PC-3 (cell line): Measurements from ENCODE around the gene TSNAX. TPM values are rescaled to one million over a fixed set of nuclear protein-coding genes. Genes with fewer than 3 reads are reported as not detected.

ENCODE experiments used
- ATAC-seq: fragments of 200-7000 bp; cut with Tn5 transposase; 2 replicates; pipeline ENCODE4 v1.9.1; 2020; ENCODE audit warnings: mild to moderate bottlenecking, moderate library complexity
- BruUV-seq: library from RNA; stranded (reverse); fragments of 400-500 nt; replicated peaks from 2 replicates; lab custom pipeline; 2021; lab: Mats Ljungman, UMichigan
- CTCF ChIA-PET: fragments of 300-600 bp; sonication (Branson Sonifier 250); formaldehyde crosslinking; loops from one replicate; lab custom pipeline; 2022; ENCODE audit warnings: antibody characterized with exemption; lab: Charles Lee
- POLR2A ChIA-PET: fragments of 300-600 bp; sonication (Branson Sonifier 250); formaldehyde crosslinking; loops from one replicate; lab custom pipeline; 2022; ENCODE audit warnings: antibody characterized with exemption; ENCODE audit not compliant: unreplicated experiment; lab: Charles Lee
- DNase-seq: peaks from one replicate; pipeline ENCODE4 v3.0.0-alpha.2; 2015
- H2AFZ ChIP-seq: fragments of 300-600 bp; sonication (generic); 2 replicates; pipeline ENCODE4 v1.6.0; 2016; ENCODE audit warnings: antibody characterized with exemption, low read length
- H3F3A ChIP-seq: fragments of 300-600 bp; sonication (generic); one replicate; pipeline ENCODE4 v1.6.0; 2017; ENCODE audit warnings: antibody characterized with exemption, low read length, control low read depth, mild to moderate bottlenecking; ENCODE audit not compliant: unreplicated experiment
- H3K27ac ChIP-seq: fragments of 300-600 bp; sonication (generic); 2 replicates; pipeline ENCODE4 v1.5.1; 2016; ENCODE audit warnings: mild to moderate bottlenecking, low read length
- H3K27me3 ChIP-seq: fragments of 300-600 bp; sonication (generic); 2 replicates; pipeline ENCODE4 v1.6.1; 2016; ENCODE audit warnings: low read length, mixed read lengths
- H3K36me3 ChIP-seq: fragments of 300-600 bp; sonication (generic); 2 replicates; pipeline ENCODE4 v1.6.1; 2016; ENCODE audit warnings: low read depth, mixed run types, low read length, mixed read lengths
- H3K4me1 ChIP-seq: fragments of 300-600 bp; sonication (generic); 2 replicates; pipeline ENCODE4 v1.5.1; 2016; ENCODE audit warnings: low read length; ENCODE audit not compliant: insufficient read depth
- H3K4me2 ChIP-seq: fragments of 300-600 bp; sonication (generic); 2 replicates; pipeline ENCODE4 v1.6.0; 2016; ENCODE audit warnings: low read length
- H3K4me3 ChIP-seq: fragments of 300-600 bp; sonication (generic); 2 replicates; pipeline ENCODE4 v1.5.1; 2016; ENCODE audit warnings: mild to moderate bottlenecking, low read length, mixed read lengths
- H3K79me2 ChIP-seq: fragments of 300-600 bp; sonication (generic); 2 replicates; pipeline ENCODE4 v1.6.1; 2017; ENCODE audit warnings: low read length, mixed read lengths
- H3K9ac ChIP-seq: fragments of 300-600 bp; sonication (generic); 2 replicates; pipeline ENCODE4 v1.6.0; 2016; ENCODE audit warnings: mild to moderate bottlenecking, low read length
- H3K9me2 ChIP-seq: fragments of 300-600 bp; sonication (generic); replicated peaks from 2 replicates; pipeline ENCODE4 v1.6.1; 2016; ENCODE audit warnings: mixed run types, low read length, mixed read lengths
- H3K9me3 ChIP-seq: fragments of 300-600 bp; sonication (generic); 2 replicates; pipeline ENCODE4 v1.6.1; 2016; ENCODE audit warnings: low read length, mixed read lengths
- H4K20me1 ChIP-seq: fragments of 300-600 bp; sonication (generic); 2 replicates; pipeline ENCODE4 v1.6.1; 2016; ENCODE audit warnings: low read length, mixed read lengths
- EZH2 ChIP-seq: fragments of 300-600 bp; sonication (generic); IDR thresholded peaks from one replicate; pipeline ENCODE4 v1.6.1; 2017; ENCODE audit warnings: antibody characterized with exemption, mild to moderate bottlenecking, low read length; ENCODE audit not compliant: unreplicated experiment
- EZH2phosphoT487 ChIP-seq: fragments of 300-600 bp; sonication (generic); IDR thresholded peaks from 2 replicates; pipeline ENCODE4 v1.6.1; 2018; ENCODE audit warnings: mild to moderate bottlenecking, antibody characterized with exemption, low read length, borderline replicate concordance
- intact Hi-C: fragments of 100-400 bp; cut with micrococcal nuclease; formaldehyde crosslinking; loops from 2 replicates; pipeline ENCODE4 v1.9.0; 2023
- total RNA-seq: library from RNA; depleted of rRNA; stranded (reverse); fragments of >200 nt; gene quantifications from 2 replicates; pipeline ENCODE4 v1.2.3, GENCODE V29; 2014
- TF ChIP-seq, protein P1 (sequence below): fragments of 300-600 bp; sonication (generic); conservative IDR thresholded peaks from 2 replicates; pipeline ENCODE4 v1.5.1; 2017; ENCODE audit warnings: antibody characterized with exemption, low read depth, mild to moderate bottlenecking, low read length

The TSNAX gene
- total RNA-seq, 1 experiment from 2014 or later = 33.1 TPM

DNA sequence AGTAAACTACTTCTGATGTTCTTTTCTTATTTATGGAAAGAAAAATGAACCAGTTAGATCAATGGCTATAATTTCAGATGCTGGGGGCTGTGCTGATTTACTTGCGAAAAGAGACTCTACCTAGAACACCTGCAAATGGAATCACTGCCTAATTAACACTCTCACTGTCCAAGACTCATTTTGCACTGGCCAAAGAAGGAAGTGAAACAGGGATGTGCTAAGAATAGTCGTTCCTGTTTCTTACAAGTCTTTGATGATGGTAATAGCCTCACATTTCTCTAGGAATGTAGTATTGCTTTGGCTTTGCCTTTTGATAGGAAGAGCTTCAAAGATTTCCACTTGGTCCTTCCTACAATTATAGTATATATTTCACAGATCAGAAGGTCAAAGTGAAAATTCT lies 12.7 kb upstream of the TSNAX start:
- POLR2A ChIA-PET = no interaction called here
- CTCF ChIA-PET = no interaction called here
- no peak overlapping the region for H3K9ac ChIP-seq
- no peaks in the 10 kb centered on the region for H3K9me2 ChIP-seq
- H3K9me3 ChIP-seq = no peaks in the 10 kb centered on the region
- BruUV-seq = no TSS peak
- no peaks in the 10 kb centered on the region for H3F3A ChIP-seq
- H4K20me1 ChIP-seq = no peaks in the 10 kb centered on the region
- H3K36me3 ChIP-seq = no peaks in the 10 kb centered on the region
- no peaks in the 10 kb centered on the region for H3K79me2 ChIP-seq
- ATAC-seq = no peak
- DNase-seq = no peak
- H3K4me2 ChIP-seq = no peak overlapping the region
- intact Hi-C loops = no loop called here
- H3K27me3 ChIP-seq = no peaks in the 10 kb centered on the region
- H3K27ac ChIP-seq = no peak overlapping the region
- H3K4me1 ChIP-seq = peaks cover 16% of the 10 kb centered on the region
- TF ChIP-seq, protein P1, sequence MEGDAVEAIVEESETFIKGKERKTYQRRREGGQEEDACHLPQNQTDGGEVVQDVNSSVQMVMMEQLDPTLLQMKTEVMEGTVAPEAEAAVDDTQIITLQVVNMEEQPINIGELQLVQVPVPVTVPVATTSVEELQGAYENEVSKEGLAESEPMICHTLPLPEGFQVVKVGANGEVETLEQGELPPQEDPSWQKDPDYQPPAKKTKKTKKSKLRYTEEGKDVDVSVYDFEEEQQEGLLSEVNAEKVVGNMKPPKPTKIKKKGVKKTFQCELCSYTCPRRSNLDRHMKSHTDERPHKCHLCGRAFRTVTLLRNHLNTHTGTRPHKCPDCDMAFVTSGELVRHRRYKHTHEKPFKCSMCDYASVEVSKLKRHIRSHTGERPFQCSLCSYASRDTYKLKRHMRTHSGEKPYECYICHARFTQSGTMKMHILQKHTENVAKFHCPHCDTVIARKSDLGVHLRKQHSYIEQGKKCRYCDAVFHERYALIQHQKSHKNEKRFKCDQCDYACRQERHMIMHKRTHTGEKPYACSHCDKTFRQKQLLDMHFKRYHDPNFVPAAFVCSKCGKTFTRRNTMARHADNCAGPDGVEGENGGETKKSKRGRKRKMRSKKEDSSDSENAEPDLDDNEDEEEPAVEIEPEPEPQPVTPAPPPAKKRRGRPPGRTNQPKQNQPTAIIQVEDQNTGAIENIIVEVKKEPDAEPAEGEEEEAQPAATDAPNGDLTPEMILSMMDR = no peak
- TF ChIP-seq EZH2phosphoT487 = no peak
- no peak for TF ChIP-seq EZH2
- H2AFZ ChIP-seq = no peak overlapping the region
- H3K4me3 ChIP-seq = no peak overlapping the region

DNA sequence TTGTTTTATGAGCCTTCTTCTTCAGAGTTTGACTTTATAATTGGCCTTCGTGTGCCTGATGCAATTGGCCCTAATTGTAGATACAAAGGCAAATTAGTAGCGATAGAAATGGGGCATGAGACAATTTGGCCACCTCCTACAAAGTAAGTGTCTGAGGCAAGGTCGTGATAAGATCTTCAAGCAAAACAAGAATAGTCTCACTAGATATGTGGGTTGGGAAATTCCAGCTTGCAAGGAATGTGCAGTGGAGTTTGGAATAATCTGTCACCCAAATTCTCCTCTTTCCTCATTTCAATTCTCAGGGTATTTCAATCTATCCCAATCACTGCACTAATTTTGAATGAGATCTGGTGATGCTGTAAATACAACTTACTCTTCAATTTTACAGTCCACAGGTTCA lies 11.4 kb upstream of the TSNAX start:
- Histone ChIP-seq H3K4me2 (no peak overlapping the region), H3K36me3 (0 out of 2 replicates have a peak, but pooled peaks cover 2% of the 10 kb centered on the region), H3K27ac (no peak overlapping the region), H3K79me2 (no peaks in the 10 kb centered on the region), H3F3A (no peaks in the 10 kb centered on the region), H3K27me3 (no peaks in the 10 kb centered on the region), H3K4me1 (peaks cover 9% of the 10 kb centered on the region), H3K9ac (no peak overlapping the region), H2AFZ (no peak overlapping the region), H3K9me3 (no peaks in the 10 kb centered on the region), H3K4me3 (no peak overlapping the region), H4K20me1 (no peaks in the 10 kb centered on the region), H3K9me2 (no peaks in the 10 kb centered on the region)
- BruUV-seq = no TSS peak
- DNase-seq = no peak
- ATAC-seq = no peak
- ChIA-PET CTCF (no interaction called here), POLR2A (no interaction called here)
- no peak for TF ChIP-seq EZH2
- no peak for TF ChIP-seq EZH2phosphoT487
- TF ChIP-seq, protein P1 = no peak
- intact Hi-C loops = no loop called here

DNA sequence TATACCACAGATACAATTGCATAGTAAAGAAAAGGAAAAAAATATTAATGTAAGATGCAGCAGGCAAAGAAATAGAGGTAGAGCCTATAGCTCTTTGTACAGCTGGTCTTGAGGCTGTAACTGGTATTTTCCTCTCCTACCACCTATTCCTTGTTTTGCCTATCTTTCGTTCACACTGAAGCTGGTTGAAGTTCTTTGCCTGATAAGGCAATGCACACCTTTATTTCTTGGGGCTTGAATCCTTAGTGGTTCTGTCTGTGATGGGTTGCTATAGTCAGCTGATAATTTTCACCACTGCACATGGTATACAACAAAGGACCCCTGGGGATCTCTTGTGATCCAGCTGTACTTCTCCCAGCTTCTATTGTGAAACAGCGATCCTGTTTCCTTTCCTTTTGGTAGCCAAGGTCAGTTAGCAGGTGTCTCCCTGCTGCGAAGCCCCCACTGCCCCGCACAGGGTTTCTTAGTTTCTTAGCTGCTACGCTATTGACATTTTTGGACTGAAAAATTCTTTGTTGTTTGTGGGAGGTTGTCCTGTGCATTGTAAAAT lies 9.9 kb upstream of the TSNAX start:
- no peak for TF ChIP-seq EZH2phosphoT487
- TF ChIP-seq, protein P1 = no peak
- TF ChIP-seq EZH2 = no peak
- H2AFZ ChIP-seq = no peak overlapping the region
- no peaks in the 10 kb centered on the region for H3K9me3 ChIP-seq
- H3K4me1 ChIP-seq = no peaks in the 10 kb centered on the region
- no peaks in the 10 kb centered on the region for H3F3A ChIP-seq
- no peaks in the 10 kb centered on the region for H4K20me1 ChIP-seq
- POLR2A ChIA-PET = interaction anchor here (0.6 kb wide), 1 partner anchor 155 kb away, joined by 3 read pairs; no protein-coding TSS in a partner anchor
- H3K36me3 ChIP-seq = peaks cover 2% of the 10 kb centered on the region; the same call in 1 of the 2 replicates
- intact Hi-C loops = no loop called here
- no peak overlapping the region for H3K27ac ChIP-seq
- CTCF ChIA-PET = no interaction called here
- no TSS peak for BruUV-seq
- DNase-seq (no peak), ATAC-seq (no peak)
- H3K9me2 ChIP-seq = no peaks in the 10 kb centered on the region
- no peaks in the 10 kb centered on the region for H3K27me3 ChIP-seq
- no peak overlapping the region for H3K9ac ChIP-seq
- H3K4me2 ChIP-seq = no peak overlapping the region
- H3K4me3 ChIP-seq = no peak overlapping the region
- H3K79me2 ChIP-seq = no peaks in the 10 kb centered on the region
